ENCODE data around the gene ABCG8. TPM values are rescaled to one million over a fixed set of nuclear protein-coding genes. Genes with fewer than 3 reads are reported as not detected.

Gene ABCG8
- total RNA-seq, 1 donor from 2014 or later = not detected

DNA sequence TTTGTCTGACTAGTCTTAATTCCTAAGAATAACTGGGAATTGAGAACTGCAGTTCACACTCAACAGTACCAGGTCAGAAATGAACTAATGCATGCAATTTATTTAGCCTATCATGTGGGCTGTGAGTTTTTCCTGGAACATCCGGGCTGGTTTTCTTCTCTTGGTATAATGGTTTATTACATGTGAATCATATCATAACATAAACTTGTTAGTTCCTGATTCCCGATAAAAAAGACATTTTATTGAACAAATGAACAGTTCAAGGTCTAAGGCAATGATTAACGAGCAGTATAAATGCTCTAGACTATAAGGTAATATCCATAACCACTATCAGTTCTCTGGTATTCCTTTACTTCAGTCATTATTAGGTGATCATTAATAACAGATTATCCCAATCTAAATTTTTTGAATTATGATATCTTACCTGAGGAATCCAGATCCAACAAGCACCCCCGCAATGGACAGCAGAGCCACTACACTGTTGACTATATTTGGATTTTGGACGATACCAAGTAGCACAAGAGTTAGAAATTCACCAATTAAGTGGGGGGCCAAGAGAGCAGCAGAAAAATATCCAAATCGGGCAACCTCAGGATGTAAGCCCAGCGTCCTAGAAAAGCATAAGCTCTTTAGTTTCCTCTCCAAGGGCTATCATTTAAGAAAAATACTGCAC, 19.1 kb upstream of the ABCG8 start:
- Mint-ChIP-seq H3K27ac (no peak overlapping the region), H3K9me3 (peaks cover 3% of the 10 kb centered on the region), H3K4me1 (no peaks in the 10 kb centered on the region), H3K36me3 (peaks cover 4% of the 10 kb centered on the region), H3K4me3 (no peak overlapping the region), H3K27me3 (ENCODE audit: low read depth) (peaks cover 31% of the 10 kb centered on the region)
- TF ChIP-seq, protein P1, sequence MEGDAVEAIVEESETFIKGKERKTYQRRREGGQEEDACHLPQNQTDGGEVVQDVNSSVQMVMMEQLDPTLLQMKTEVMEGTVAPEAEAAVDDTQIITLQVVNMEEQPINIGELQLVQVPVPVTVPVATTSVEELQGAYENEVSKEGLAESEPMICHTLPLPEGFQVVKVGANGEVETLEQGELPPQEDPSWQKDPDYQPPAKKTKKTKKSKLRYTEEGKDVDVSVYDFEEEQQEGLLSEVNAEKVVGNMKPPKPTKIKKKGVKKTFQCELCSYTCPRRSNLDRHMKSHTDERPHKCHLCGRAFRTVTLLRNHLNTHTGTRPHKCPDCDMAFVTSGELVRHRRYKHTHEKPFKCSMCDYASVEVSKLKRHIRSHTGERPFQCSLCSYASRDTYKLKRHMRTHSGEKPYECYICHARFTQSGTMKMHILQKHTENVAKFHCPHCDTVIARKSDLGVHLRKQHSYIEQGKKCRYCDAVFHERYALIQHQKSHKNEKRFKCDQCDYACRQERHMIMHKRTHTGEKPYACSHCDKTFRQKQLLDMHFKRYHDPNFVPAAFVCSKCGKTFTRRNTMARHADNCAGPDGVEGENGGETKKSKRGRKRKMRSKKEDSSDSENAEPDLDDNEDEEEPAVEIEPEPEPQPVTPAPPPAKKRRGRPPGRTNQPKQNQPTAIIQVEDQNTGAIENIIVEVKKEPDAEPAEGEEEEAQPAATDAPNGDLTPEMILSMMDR (IDR thresholded peaks at IDR 0.05; ENCODE audit: unreplicated experiment) = no peak
- no peak for DNase-seq (ENCODE audit: low spot score in 2 of 2, unreplicated experiment in 2 of 2)

DNA sequence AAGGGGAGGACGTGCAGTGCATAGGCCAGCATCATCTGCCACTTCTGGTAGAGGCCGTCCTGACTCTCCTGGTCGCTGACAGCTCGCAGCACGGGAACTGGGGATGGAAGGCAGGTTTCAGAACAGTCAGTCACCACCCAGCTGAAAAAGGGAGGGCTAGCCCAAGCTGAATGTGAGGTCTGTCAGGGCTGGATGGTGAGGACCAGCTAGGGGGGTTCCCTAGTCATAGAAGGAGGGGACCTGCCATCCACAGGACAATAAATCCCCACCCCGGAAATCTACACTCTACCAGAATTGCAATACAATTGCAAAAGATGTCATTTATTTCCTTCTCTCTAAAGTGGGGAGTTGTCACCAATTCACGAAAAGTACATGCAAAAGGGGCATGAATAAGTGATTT, 15.9 kb upstream of the ABCG8 start:
- Mint-ChIP-seq H3K9me3 (peaks cover 3% of the 10 kb centered on the region), H3K27ac (no peak overlapping the region), H3K36me3 (no peaks in the 10 kb centered on the region), H3K4me1 (no peaks in the 10 kb centered on the region), H3K27me3 (ENCODE audit: low read depth) (peaks cover 34% of the 10 kb centered on the region), H3K4me3 (no peak overlapping the region)
- TF ChIP-seq, protein P1 (IDR thresholded peaks at IDR 0.05; ENCODE audit: unreplicated experiment) = no peak
- no peak for DNase-seq (ENCODE audit: low spot score in 2 of 2, unreplicated experiment in 2 of 2)

DNA sequence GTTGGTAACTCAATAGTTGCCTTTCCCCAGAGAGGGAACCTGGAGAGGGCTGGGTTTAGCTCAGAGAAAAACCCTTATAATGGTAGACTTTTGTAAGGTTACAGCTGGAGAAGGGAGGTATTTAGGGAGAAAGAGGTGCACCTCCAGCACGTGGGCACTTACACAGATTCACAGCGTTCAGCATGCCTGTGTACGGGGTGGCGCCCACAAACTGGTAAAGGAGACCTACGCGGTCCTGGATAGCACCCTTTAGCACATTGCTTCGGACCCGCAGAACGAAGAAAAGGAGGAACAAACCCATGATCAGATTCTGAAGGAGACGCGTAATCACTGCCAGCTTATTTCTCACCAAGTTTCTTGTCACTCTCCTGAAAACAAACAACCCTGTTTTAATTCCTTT, 15.0 kb upstream of the ABCG8 start:
- Mint-ChIP-seq H3K4me3 (no peak overlapping the region), H3K27me3 (ENCODE audit: low read depth) (peaks cover 36% of the 10 kb centered on the region), H3K9me3 (peaks cover 3% of the 10 kb centered on the region), H3K4me1 (no peaks in the 10 kb centered on the region), H3K36me3 (no peaks in the 10 kb centered on the region), H3K27ac (no peak overlapping the region)
- TF ChIP-seq, protein P1 (IDR thresholded peaks at IDR 0.05; ENCODE audit: unreplicated experiment) = no peak
- no peak for DNase-seq (ENCODE audit: low spot score in 2 of 2, unreplicated experiment in 2 of 2)

DNA sequence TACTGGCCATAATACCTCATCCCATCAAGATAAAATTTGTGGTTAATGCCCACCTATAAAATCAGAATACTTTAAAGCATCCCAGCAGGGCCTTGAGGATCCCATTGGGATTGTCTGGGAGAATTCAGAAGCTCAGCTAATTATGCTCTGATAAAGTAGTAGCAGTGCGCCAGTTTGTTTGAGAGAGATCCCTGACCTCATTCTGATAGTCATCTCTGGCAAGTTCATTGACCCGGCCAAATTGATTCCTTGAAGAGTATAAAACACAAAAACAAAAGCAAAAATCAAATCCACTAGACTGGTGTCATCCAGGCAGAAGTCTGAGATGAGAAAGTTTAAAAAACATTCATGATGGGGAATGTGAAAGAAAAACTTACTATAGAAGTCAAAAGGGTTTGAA, 14.3 kb upstream of the ABCG8 start:
- Mint-ChIP-seq H3K27me3 (ENCODE audit: low read depth) (peaks cover 36% of the 10 kb centered on the region), H3K36me3 (no peaks in the 10 kb centered on the region), H3K4me3 (no peak overlapping the region), H3K27ac (no peak overlapping the region), H3K4me1 (no peaks in the 10 kb centered on the region), H3K9me3 (peaks cover 3% of the 10 kb centered on the region)
- TF ChIP-seq, protein P1 (IDR thresholded peaks at IDR 0.05; ENCODE audit: unreplicated experiment) = no peak
- no peak for DNase-seq (ENCODE audit: low spot score in 2 of 2, unreplicated experiment in 2 of 2)

DNA sequence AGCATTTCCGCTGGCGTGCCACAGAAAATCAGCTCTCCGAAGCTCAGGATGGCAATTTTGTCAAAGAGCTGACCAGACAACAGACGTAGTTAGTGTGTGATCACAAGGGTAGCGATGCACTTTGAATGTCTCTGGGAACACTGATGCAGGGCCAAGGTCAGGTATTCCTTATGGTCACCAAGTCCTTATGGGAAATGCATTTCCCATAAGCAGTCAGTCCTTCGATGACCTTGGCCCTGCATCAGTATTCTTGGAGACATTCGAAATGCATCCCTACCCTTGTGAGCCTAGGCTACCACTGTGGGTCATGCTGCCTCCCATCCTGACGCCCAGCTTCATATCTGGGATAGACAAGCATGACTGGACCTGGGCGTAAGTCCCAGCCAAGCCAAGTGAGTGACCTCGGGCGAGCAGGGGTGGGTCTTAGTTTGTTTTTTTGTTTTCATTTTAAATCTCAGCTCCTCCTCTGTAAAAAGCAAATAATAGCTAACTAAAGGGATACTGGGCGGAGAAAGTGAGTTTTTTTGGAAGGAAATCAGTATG, 13.7 kb upstream of the ABCG8 start:
- no peak overlapping the region for H3K4me3 Mint-ChIP-seq
- no peak for DNase-seq (ENCODE audit: low spot score in 2 of 2, unreplicated experiment in 2 of 2)
- no peaks in the 10 kb centered on the region for H3K4me1 Mint-ChIP-seq
- TF ChIP-seq, protein P1 (IDR thresholded peaks at IDR 0.05; ENCODE audit: unreplicated experiment) = no peak
- H3K36me3 Mint-ChIP-seq = no peaks in the 10 kb centered on the region
- no peak overlapping the region for H3K27ac Mint-ChIP-seq
- peaks cover 3% of the 10 kb centered on the region for H3K9me3 Mint-ChIP-seq
- H3K27me3 Mint-ChIP-seq (ENCODE audit: low read depth) = peaks cover 36% of the 10 kb centered on the region

Data from mesothelial cell of epicardium (in vitro differentiated cells).